Activated T-cell treated with anti-CD3 and anti-CD28 coated beads for 48 hours (primary cell): ENCODE data around the gene PLD5.
"Not testable (repeated sequence)": the region's sequence is repeated elsewhere in the genome, so short reads cannot be mapped to it uniquely, and the experiment has no call there.

Experiments
- DNase-seq: peaks from one replicate; pipeline ENCODE4 v3.0.0-alpha.2; 2020; ENCODE audit warnings: low read depth

Gene PLD5

DNA sequence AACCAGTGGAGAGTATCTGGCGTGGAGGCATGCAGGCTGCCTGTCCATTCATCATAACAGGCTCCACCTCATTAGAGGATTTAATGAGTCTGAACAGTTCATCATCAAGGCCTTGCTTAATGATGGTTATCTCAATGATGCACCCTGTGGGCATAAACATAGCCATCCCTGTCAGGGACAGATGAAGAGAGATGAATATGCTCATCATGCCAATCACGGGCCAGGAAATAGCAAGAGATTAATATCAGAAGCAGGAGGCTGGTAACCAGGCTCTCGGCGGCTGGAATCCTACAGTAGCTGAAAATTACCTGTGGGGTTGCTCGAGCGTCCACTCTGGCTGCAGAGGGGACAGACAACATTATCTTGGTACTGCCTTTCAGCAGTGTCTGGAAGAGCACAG is 247.7 kb downstream of the PLD5 start:
- not testable (repeated sequence) for DNase-seq

DNA sequence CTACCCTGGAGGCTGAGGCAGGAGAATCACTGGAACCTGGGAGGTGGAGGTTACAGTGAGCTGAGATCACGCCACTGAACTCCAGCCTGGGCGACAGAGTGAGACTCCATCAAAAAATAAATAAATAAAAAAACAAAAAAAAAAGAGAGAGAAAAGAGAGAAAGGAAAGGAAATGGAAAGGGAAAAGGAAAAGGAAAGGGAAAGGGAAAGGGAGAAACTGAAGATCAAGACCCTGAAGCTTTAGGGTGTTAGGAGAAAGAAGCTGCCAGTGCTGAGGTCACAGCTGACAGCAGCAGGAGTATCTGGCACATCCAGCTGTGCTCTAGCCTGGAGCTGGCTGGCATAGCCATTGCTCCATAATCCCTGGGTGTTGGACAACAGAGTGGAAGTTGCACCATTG is 257.5 kb downstream of the PLD5 start:
- not testable (repeated sequence) for DNase-seq

DNA sequence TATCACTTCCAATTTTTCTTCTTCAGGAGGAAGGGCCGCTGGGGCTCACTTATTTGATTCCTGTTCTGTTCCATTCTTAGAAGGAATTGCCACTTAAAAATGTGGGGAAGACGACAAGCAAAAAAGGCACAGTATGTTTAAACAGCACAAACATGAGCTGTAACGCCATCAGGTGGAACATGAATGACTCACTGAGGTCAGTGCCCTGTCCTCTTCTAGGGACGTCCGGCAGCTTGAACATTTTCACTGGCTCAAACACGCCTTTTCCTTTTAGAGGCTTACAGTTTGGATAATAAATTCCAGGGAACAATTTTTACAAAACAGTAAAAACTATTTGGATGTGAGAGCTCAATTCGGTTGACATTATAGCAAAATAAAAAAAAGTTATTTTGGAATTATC is 260.1 kb downstream of the PLD5 start:
- DNase-seq, result not testable (repeated sequence)

DNA sequence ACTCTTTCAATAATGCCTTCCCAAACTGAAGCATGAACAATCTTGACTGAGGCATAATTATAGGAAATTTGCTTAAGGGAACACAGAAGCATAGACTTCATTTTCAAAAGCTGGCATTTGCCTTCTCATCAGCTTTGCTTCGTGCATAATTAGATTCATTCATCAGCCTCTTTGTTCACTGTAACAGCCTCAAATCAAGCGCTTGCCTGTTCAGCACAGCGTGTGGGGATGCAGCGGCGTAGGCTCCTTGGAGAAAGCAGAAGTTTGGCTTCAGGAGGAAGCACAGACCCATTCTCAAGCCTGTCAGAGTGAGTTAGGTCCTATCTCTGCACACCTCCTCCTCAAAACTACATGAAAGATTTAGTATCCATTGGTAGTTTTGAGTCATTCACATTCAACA is 279.2 kb downstream of the PLD5 start:
- DNase-seq, result no peak

DNA sequence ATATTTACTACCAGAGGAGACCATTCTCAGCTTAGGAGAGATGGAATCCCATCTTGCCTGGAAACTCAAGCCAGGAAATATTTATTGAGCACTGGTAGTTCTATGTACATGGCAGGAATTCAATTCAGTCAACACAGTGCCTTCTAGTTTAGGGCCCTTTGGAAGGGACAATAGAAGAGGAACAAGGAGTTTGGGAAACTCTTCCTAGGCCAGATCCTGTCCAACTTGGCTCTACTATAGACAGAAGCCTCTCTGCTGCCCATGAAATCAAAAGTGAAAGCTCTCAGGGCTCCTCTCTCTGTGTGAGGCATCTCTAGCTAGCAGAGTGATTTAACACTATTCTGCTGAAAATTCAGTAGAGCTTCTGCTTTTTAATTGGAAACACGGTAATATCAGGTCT is 281.0 kb downstream of the PLD5 start:
- no peak for DNase-seq

DNA sequence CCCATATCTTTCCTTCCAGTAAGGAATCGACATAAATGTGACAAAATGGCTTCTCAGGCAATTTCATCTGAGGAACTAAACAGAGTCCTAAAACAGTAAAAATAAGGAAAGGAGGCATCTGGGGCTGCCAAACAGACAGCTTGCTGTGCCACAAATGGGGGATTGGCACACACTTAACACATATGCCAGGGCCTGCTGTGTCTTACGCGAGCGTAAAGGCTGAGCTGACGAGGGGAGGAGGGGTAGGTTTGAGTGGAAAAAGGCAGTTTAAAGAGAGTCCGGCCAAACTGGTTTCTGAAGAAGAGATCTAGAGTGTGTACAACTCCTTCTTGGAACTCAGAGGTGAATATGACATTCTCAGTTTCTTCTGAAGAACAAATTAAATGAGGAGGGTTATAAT is 281.5 kb downstream of the PLD5 start:
- DNase-seq, result no peak

DNA sequence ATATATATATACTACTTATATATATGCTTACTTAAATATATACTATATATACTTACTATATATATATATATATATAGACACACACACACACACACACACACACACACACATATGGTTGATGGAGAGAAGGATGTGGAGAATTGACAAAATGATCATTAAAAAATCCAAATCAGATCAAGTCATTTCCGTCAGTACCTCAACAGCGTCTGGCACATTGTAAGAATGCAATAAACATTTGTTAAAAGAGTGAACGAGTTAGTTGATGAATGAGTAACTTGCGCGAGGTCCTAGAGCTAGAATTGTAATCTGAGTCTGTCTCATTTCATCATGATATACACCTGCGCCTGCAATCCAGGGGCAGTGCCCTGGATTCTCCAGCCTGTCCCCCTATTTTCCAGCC is 282.6 kb downstream of the PLD5 start:
- no peak for DNase-seq

DNA sequence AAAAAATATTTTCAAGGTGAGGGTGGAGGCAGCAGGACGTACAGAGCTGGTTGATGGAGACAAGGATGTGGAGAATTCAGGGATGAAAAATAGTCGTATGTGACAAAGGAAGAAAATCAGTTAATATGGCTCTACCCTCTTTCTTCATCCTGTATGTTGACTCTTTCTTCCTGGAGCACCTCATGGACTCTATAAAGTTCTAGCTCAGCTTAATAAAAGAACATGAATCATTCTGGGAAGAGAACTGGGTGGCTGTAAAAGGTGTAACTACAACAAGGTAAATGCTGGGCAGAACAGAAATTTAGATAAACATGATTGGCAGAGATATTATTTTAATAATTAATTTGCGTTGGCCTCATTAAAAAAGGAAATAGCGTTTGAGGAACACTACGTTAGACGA is 283.8 kb downstream of the PLD5 start:
- no peak for DNase-seq

DNA sequence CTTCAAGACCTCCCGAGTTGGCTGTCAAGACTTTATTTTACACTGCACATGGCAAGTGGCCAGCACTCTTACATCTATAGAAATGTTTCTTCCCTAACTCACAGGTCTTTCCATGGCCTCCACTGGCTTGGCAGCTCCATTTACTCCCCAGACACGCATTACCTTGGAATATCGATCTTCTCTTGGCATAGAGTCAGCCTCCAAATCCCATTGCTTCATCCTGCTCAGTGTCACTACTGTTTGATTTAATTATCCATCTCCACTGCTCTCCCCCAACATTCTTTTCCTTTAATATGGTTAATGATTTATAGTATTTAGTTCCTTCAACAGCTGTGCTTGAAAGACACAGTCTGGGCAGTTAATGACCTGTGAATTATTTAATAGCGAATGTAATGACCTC is 284.4 kb downstream of the PLD5 start:
- no peak for DNase-seq

DNA sequence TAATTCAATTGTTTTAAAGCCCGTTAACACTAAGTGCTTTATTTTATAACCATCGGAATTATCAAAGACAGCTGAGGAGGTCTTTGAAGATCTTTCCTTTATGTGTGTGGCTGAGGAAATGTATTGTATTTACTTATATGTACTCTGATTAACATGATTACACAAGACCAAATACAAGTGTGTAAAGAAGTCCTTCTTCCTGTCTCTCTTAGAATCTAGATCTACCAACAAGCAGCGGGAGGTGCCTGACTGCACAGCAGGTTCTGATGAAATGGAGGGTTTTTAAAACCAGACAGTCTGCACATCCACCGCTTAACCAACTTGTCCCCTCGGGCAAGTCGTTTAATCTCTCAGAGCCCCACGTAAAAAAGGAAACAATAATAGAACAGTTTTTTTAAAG is 285.1 kb downstream of the PLD5 start:
- no peak for DNase-seq

DNA sequence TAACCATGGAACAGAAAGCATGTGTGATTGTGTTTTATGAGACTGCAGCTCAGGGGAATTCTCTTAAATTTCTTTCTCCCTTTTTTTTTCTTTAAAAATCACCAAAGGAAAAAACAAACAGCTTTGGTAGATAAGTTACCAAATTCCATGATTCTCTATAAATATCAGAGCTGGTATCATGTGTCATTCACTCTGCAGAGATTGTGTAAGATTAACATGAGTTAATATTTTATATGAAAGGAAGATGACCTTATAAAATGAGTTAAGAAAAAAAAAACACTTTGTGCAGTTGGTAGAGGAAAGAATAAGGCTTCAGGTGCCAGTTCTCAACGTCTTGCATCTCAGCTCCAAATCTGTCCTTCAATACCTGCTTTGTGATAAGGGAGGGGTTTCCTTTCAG is 287.4 kb downstream of the PLD5 start:
- no peak for DNase-seq

DNA sequence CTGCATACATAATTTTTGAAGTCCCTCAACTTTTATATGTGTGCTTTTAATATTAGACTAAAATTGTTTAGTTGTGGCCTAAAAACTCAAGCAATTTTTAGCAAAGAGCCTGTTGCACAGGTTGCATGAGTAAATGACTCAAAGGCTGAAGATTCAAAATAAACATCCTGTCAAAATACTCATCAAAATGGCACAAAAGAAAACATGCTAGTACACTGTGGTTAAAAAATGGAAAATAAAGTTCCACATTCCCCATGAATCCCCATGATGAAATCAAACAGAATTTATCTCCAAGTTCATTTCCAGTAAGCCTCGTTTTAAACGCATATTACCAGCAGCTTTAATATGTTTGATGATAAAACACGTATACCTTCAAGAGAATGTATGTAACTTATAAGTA is 295.5 kb downstream of the PLD5 start:
- no peak for DNase-seq

DNA sequence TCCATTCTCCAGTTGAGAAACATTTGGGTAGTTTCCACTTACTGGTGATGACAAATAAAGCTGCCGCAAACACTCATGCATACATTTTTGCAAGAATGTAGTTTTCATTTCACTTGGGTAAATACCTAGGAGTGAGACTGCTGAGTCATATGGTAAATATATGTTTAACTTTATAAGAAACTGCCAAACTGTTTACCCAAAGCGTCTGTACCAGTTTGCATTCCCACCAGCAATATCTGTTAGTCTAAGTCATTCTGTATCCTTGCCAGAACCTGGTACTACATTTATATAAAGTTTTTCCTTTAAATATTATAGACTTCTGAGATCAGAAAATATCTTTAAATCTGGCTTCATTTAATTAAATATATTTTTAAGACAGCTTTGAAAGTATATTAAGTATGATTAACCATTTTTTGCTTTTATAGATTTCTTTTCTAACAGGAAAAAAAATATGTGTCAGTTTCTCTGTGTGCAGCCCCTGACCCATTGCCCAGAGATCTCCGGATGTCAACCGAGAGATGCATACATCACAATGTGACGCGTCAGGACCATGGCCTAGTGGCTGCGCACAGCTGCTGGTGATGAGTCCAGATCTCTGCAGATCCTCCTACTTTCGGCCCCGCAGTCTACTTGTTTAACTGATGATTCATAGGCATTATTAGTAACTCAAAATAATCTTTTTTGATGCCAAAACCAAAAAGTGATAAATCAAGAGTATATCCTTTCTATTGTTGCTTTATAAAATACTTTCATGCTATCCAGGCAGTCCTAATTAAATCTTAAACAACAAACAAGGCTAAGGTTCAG is 298.5 kb downstream of the PLD5 start:
- DNase-seq, result no peak

DNA sequence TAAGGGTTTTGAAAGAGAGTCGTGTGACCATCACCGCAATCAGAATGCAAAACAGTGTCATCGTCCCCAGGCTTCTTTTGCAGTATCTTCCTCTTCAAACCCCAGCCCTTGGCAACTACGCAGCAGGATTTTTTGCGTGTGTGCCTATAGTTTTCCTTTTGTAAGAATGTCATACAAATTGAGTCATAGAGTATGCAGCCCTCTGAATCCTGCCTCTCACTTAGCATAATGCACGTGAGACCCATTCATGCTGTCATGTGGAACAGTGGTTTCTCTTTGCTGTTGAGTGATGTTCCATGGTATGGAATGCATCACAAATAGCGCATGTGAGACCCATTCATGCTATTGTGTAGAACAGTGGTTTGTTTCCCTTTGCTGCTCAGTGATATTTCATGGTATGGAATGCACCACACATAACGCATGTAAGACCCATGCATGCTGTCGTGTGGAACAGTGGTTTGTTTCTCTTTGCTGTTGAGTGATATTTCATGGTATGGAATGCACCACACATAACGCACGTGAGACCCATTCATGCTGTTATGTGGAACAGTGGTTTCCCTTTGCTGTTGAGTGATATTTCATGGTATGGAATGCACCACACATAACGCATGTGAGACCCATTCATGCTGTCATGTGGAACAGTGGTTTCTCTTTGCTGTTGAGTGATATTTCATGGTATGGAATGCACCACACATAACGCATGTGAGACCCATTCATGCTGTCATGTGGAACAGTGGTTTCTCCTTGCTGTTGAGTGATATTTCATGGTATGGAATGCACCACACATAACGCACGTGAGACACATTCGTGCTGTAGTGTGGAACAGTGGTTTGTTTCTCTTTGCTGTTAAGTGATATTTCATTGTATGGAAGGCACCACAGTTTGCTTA is 299.4 kb downstream of the PLD5 start:
- DNase-seq, result not testable (repeated sequence)

DNA sequence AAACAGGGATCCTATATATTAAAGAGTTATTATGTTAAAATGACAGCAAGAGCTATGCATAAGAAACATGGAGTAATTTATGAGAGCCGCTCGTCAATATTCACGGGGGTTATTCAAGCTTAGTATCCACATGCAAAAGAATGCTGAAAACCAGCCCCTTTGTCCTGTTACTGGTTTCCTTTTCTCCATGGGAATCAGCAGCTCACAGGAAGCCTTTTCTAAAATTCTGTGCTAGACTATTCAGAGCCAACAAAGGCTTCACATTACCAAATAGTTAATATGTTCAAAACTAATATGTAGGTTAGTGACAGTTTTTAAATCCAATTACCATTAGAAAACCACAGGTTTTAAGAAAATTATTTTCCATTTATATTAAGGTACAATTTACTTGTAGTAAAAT is 300.0 kb downstream of the PLD5 start:
- DNase-seq, result no peak

DNA sequence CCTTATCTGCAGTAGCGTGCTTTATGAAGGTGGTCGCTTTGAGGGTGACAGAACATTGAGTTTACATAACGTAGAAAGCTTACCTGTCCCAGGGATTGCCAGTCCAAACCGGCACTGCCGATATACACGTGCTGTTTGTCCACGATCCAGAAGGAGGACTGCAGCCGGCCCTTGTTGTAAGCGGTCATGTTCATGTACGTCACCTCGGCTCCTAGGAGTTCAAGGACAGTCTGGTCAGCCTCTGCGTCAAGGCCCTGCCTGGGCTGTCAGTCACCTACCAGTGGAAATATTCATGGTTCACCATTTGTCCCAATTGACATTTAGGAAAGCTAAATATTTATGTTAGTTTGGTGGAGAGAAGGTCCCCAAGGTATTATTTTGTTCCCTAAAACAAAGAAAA is 304.6 kb downstream of the PLD5 start:
- no peak for DNase-seq

DNA sequence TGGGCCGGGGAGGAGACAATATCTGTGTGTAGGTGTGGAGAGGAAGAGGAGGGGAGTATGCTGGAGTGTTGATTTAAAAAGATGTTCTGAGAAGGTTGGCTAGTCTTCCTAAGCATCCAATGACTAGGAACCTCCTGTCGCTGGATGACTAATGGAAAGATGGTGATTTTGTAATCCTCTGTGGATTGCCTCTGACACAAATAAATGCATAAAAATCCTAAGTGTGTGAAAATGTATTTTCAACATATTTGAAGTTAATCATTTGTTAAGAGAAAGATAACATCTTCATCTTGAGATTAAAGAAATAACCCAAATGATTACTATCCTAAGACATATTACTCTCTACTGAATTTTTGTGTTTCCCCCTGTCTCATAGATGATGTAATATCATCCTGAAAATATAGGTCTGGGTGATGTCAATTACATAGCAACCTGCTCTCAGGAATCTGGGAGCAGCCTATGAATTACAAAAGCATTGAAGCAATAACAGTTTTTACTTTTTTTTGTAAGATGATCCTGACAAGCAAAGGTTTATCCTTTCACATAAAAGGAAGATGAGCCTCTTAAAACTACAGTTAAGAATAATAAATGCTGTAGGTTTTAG is 305.1 kb downstream of the PLD5 start:
- DNase-seq, result no peak

DNA sequence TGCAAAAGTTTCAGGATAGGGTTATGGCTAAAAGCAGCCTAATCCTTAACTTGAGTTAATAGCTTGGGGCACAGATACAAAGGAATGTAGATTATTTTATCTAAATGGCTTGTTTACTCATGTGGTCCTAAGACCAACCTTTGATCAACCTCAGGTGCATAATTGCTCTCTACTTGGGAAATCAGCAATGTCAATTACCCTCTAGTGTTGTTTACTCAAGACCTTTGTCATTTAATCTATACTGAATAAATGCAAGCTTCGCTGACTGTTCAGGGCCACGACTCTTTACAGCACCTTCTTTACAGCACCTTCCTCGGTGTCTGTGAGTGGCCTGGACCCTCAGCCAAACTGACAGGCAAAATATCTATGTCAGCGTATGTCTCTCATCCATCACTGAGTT is 308.1 kb downstream of the PLD5 start:
- DNase-seq, result no peak

DNA sequence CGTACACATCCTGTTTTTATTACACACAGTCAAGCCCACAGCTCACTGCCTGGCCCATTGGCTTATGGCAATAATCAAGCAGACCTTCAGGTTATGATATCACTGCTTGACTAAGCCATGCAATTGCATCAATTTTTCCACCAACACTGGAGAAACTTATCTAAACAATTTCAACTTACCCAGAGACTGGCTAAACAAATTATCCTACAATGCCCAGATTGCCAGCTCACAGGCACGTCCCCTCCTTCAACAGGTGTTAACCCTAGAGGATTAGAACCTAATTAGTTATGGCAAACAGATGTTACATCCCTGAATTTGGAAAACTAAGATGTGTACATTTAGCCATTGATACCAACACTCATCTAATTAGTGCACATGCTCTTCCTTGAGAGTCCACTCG is 310.0 kb downstream of the PLD5 start:
- DNase-seq, result not testable (repeated sequence)

DNA sequence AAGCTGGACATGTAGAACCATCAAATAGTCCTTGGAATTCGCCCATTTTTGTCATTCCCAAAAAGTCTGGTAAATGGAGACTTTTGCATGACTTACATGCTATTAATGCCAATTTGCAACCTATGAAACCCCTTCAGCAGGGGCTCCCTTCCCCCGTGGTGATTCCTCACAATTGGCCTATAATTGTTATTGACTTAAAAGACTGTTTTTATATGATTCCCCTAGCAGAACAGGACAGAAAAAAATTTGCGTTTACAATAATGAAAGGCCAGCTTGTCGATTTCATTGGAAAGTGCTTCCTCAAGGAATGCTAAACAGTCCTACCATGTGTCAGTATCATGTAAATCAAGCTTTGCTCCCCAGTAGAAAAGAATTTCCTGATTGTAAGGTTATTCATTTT is 311.5 kb downstream of the PLD5 start:
- not testable (repeated sequence) for DNase-seq

DNA sequence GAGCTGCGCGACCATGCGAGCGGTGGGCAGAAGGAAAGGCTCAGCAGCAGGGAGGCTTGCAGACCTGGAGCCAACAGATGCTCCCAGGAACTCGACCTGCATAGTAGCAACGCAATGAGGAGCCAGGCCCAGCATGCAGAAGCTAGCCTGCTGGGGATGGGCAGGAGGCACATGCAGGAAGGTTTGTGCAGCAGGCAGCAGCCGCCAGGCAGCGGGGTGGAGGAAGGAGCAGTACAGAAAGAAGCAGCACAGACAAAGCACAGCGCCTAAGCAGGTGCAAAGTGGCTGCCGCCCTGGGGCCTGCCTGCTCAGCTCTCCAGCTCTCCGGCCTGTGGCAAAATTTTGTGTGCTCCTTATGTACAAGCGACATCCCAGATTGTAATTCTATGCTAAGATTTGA is 312.1 kb downstream of the PLD5 start:
- DNase-seq, result no peak

DNA sequence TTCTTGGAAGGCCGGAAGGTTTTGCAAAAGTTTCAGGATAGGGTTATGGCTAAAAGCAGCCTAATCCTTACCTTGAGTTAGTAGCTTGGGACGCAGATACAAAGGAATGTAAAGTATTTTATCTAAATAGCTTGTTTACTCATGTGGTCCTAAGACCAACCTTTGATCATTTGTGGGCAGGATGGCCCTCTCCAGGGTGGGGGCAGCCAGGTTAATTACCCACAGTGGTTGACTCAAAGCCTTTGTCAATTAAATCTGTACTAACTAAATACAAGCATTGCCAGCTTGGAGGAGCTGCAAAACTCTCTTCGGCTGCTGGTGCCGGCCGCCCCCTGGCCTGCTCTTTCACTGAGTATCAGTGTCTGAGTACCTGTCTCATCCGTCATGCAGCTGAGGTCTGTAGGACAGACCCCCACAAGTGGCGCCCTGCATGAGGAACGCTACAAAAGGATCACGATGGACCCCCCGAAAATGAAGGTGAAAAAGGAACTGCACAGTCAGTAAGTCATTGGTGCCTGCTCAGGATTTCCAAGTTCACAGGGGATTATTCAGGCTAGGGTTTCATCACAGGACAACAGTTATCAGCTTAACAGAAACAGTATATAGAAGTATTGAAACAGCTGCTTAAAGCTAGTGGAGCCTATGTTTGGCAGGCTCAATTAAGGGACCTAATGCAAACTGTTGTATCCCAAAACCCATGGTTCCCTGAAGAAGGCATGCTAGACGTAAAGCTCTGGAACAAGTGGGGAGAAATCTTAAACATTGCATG is 313.1 kb downstream of the PLD5 start:
- no peak for DNase-seq
